Endodermal cell (in vitro differentiated cells): ENCODE data around the gene NACA2. TPM values are rescaled to one million over a fixed set of nuclear protein-coding genes. Genes with fewer than 3 reads are reported as not detected.

Source experiments
- DNase-seq: peaks from one replicate; pipeline ENCODE4 v3.0.0-alpha.2; 2017
- H3K27ac ChIP-seq: 2 replicates; pipeline ENCODE4 v1.5.1; 2013; ENCODE audit warnings: mild to moderate bottlenecking, low read depth, low read length, moderate library complexity
- H3K27me3 ChIP-seq: 2 replicates; pipeline ENCODE4 v1.6.1; 2013; ENCODE audit warnings: mild to moderate bottlenecking, low read length, moderate library complexity; ENCODE audit not compliant: insufficient read depth, control insufficient read depth, poor library complexity, severe bottlenecking
- H3K36me3 ChIP-seq: 2 replicates; pipeline ENCODE4 v1.7.0; 2013; ENCODE audit warnings: mild to moderate bottlenecking, low read length, moderate library complexity; ENCODE audit not compliant: control insufficient read depth, insufficient read depth
- H3K4me1 ChIP-seq: one replicate; pipeline ENCODE4 v1.7.0; 2013; ENCODE audit warnings: low read length; ENCODE audit not compliant: control insufficient read depth, insufficient read depth
- H3K4me3 ChIP-seq: 2 replicates; pipeline ENCODE4 v1.5.1; 2013; ENCODE audit warnings: mild to moderate bottlenecking, low read length, moderate library complexity
- H3K9ac ChIP-seq: 2 replicates; pipeline ENCODE4 v1.6.1; 2013; ENCODE audit warnings: mild to moderate bottlenecking, low read length, moderate library complexity; ENCODE audit not compliant: poor library complexity, severe bottlenecking; ENCODE audit errors: extremely low read depth
- H3K9me3 ChIP-seq: 2 replicates; pipeline ENCODE4 v1.6.1; 2013; ENCODE audit warnings: mild to moderate bottlenecking, low read length, moderate library complexity; ENCODE audit not compliant: control insufficient read depth
- H3K27ac Mint-ChIP-seq: 2 replicates; pipeline ENCODE4 v1.8.0; 2020; ENCODE audit warnings: mixed read lengths
- H3K27me3 Mint-ChIP-seq: 2 replicates; pipeline ENCODE4 v1.8.0; 2021; ENCODE audit warnings: mild to moderate bottlenecking, mixed read lengths; ENCODE audit not compliant: insufficient read depth
- H3K36me3 Mint-ChIP-seq: 2 replicates; pipeline ENCODE4 v1.8.0; 2020; ENCODE audit warnings: low read depth, mixed read lengths
- H3K4me1 Mint-ChIP-seq: 2 replicates; pipeline ENCODE4 v1.8.0; 2020; ENCODE audit warnings: mixed read lengths
- H3K4me3 Mint-ChIP-seq: 2 replicates; pipeline ENCODE4 v1.8.0; 2020; ENCODE audit warnings: mild to moderate bottlenecking, moderate library complexity, mixed read lengths
- H3K9me3 Mint-ChIP-seq: 2 replicates; pipeline ENCODE4 v1.8.0; 2020; ENCODE audit warnings: mild to moderate bottlenecking, mixed read lengths
- CTCF ChIP-seq: fragments of 200-600 bp; sonication (generic); conservative IDR thresholded peaks from 2 replicates; pipeline ENCODE4 v1.5.0; 2021; ENCODE audit warnings: antibody characterized with exemption, mild to moderate bottlenecking
- WGBS, 2 experiments: methylation state at CpG; one replicate each; pipeline versions ENCODE4 v1.1.5 to v1.1.7; 2013; ENCODE audit warnings: missing lambda C conversion rate in 2 of 2, mixed read lengths in 1 of 2; ENCODE audit not compliant: insufficient coverage in 1 of 2, insufficient read length in 1 of 2; 5-methylcytosine and 5-hydroxymethylcytosine counted together
- total RNA-seq, 2 donors: library from RNA; stranded (reverse); fragmentation: NEBNext Ultra II Directional in 1 of 2; extraction: Animal tissue kit (Norgen Biotek cat#: 25700) in 1 of 2; gene quantifications; 2 replicates in 1 of 2; 3 replicates in 1 of 2; pipeline ENCODE4 v1.2.1, GENCODE V29; 2021

The NACA2 gene
- total RNA-seq, 2 donors from 2014 or later = not detected

- no peak overlapping the region for H3K4me3 Mint-ChIP-seq
- DNase-seq = no peak
- Histone ChIP-seq H3K27ac (no peak overlapping the region), H3K27me3 (no peaks in the 10 kb centered on the region), H3K36me3 (no peaks in the 10 kb centered on the region), H3K4me3 (no peak overlapping the region), H3K9me3 (no peaks in the 10 kb centered on the region), H3K9ac (no peak overlapping the region), H3K4me1 (no peaks in the 10 kb centered on the region)
- H3K9me3 Mint-ChIP-seq = no peaks in the 10 kb centered on the region
- no peak overlapping the region for H3K27ac Mint-ChIP-seq
- no peaks in the 10 kb centered on the region for H3K27me3 Mint-ChIP-seq
- no peaks in the 10 kb centered on the region for H3K36me3 Mint-ChIP-seq
- H3K4me1 Mint-ChIP-seq = no peaks in the 10 kb centered on the region
- no peak for TF ChIP-seq CTCF
Measured at GRCh38 chr17:61627125-61627524, 36.1 kb upstream of the NACA2 start.

- H3K4me3 ChIP-seq = no peak overlapping the region
- H3K9me3 Mint-ChIP-seq = peaks cover 6% of the 10 kb centered on the region
- no peaks in the 10 kb centered on the region for H3K36me3 Mint-ChIP-seq
- H3K27me3 Mint-ChIP-seq = no peaks in the 10 kb centered on the region
- no peaks in the 10 kb centered on the region for H3K36me3 ChIP-seq
- no peak for TF ChIP-seq CTCF
- H3K27ac ChIP-seq = no peak overlapping the region
- H3K9ac ChIP-seq = no peak overlapping the region
- H3K27ac Mint-ChIP-seq = no peak overlapping the region
- H3K27me3 ChIP-seq = no peaks in the 10 kb centered on the region
- H3K9me3 ChIP-seq = no peaks in the 10 kb centered on the region
- no peaks in the 10 kb centered on the region for H3K4me1 ChIP-seq
- WGBS, 2 experiments = 88 to 91% methylated on average over 4 to 5 of the region's 5 CpGs
- H3K4me3 Mint-ChIP-seq = no peak overlapping the region
- no peak for DNase-seq
- H3K4me1 Mint-ChIP-seq = no peaks in the 10 kb centered on the region
Measured at GRCh38 chr17:61625564-61625963, 34.5 kb upstream of the NACA2 start.

- Histone ChIP-seq H3K27me3 (no peaks in the 10 kb centered on the region), H3K9me3 (no peaks in the 10 kb centered on the region), H3K9ac (no peak overlapping the region), H3K27ac (no peak overlapping the region), H3K36me3 (no peaks in the 10 kb centered on the region), H3K4me1 (no peaks in the 10 kb centered on the region), H3K4me3 (no peak overlapping the region)
- Mint-ChIP-seq H3K9me3 (peaks cover 7% of the 10 kb centered on the region), H3K4me1 (no peaks in the 10 kb centered on the region), H3K27ac (no peak overlapping the region), H3K27me3 (no peaks in the 10 kb centered on the region), H3K4me3 (no peak overlapping the region), H3K36me3 (no peaks in the 10 kb centered on the region)
- no peak for DNase-seq
- no peak for TF ChIP-seq CTCF
- WGBS, 2 experiments = 67 to 100% methylated on average over 1 of the region's 1 CpG
Measured at GRCh38 chr17:61624951-61625350, 33.9 kb upstream of the NACA2 start.
